Measurements from ENCODE around the gene NEK7.

The NEK7 gene

DNA sequence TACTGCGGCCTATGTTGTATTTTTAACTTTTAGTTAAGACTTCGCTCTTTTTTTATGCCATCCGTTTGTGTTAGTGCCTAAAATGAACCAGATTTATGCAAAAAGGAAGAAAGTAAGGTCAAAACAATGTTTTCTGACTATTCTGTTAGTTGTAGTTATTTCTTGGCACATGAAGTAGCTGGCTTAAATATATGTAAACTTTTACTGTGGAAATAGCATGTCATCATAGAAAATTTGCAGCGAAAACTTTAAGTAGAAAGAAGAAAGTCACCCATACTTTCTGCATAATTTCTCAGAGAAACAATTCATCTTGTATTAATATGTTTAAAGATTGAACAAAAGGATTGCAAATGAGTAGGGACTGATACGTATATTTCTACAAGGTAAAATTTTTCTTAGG lies 106.4 kb downstream of the NEK7 start:
- no peak for DNase-seq
- Histone ChIP-seq H3K27me3 (replicated peaks; ENCODE audit: control insufficient read depth, insufficient read depth, low read length, poor library complexity, severe bottlenecking) (no peaks in the 10 kb centered on the region), H3K9me3 (ENCODE audit: control insufficient read depth, low read length) (no peaks in the 10 kb centered on the region)

DNA sequence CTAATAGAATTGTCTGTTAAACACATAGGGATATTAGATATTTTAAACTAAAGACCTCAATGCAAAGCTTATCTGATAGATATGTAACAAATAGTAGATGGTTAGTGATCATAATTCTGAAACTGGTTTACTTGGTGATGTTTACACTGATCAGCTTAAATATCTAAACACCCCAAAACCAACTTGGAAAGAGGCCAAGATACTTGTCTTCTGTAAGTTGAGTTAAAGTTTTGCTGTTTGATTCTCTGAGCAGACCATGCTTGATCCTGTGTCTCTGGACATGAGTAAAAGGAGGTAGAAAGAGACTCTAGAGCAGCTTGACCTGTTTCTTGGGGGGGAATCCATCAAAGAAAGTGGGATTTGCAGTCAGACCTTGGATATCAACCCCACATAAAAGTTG lies 107.5 kb downstream of the NEK7 start:
- H3K9me3 ChIP-seq (ENCODE audit: control insufficient read depth, low read length) = no peaks in the 10 kb centered on the region

More for the DNA sequence above, 106.4 kb downstream of the NEK7 start:
- H3K36me3 ChIP-seq (ENCODE audit: control insufficient read depth, insufficient read depth, low read length) = no peaks in the 10 kb centered on the region
- no peak overlapping the region for H3K27ac ChIP-seq (ENCODE audit: insufficient read depth, low read length, poor library complexity, severe bottlenecking)
- no peak overlapping the region for H3K4me3 ChIP-seq (ENCODE audit: insufficient read depth, low read depth, low read length, poor library complexity, severe bottlenecking)
- no peaks in the 10 kb centered on the region for H3K4me1 ChIP-seq (ENCODE audit: control insufficient read depth, insufficient read depth, low read length, poor library complexity, severe bottlenecking)

DNA sequence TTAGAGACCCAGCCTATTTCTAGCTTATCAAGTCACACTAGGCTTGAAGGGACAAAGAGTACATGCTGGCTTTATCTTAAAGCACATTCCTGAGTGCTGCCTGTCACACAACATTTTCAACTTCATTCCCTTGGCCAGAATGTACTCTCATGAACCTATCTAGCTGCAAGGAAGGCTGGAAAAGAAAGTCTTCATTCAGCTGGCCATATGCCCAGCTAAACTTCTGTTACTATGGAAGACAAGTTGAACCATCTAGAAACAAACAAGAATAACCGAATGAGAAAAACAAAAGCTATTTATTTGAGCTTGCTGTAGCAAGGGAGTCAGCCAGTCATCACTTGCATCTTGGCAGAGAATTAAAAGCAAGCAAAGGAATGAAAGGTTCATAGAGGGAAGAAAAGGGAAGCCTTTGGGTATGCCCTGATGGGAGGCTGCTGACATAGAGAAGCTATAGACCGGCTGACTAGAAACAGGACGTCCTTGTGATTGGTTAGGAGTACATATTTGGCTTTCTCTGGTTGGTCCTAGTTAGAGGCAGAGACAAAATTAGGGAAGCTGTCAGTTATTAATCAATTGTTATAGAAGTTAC lies 108.4 kb downstream of the NEK7 start:
- H3K36me3 ChIP-seq (ENCODE audit: control insufficient read depth, insufficient read depth, low read length) = no peaks in the 10 kb centered on the region
- no peaks in the 10 kb centered on the region for H3K4me1 ChIP-seq (ENCODE audit: control insufficient read depth, insufficient read depth, low read length, poor library complexity, severe bottlenecking)
- H3K27ac ChIP-seq (ENCODE audit: insufficient read depth, low read length, poor library complexity, severe bottlenecking) = no peak overlapping the region
- DNase-seq = no peak
- no peaks in the 10 kb centered on the region for H3K9me3 ChIP-seq (ENCODE audit: control insufficient read depth, low read length)
- H3K27me3 ChIP-seq (replicated peaks; ENCODE audit: control insufficient read depth, insufficient read depth, low read length, poor library complexity, severe bottlenecking) = no peaks in the 10 kb centered on the region
- H3K4me3 ChIP-seq (ENCODE audit: insufficient read depth, low read depth, low read length, poor library complexity, severe bottlenecking) = no peak overlapping the region

More for the DNA sequence above, 107.5 kb downstream of the NEK7 start:
- Histone ChIP-seq H3K4me3 (ENCODE audit: insufficient read depth, low read depth, low read length, poor library complexity, severe bottlenecking) (no peak overlapping the region), H3K27me3 (replicated peaks; ENCODE audit: control insufficient read depth, insufficient read depth, low read length, poor library complexity, severe bottlenecking) (no peaks in the 10 kb centered on the region), H3K4me1 (ENCODE audit: control insufficient read depth, insufficient read depth, low read length, poor library complexity, severe bottlenecking) (no peaks in the 10 kb centered on the region), H3K36me3 (ENCODE audit: control insufficient read depth, insufficient read depth, low read length) (no peaks in the 10 kb centered on the region), H3K27ac (ENCODE audit: insufficient read depth, low read length, poor library complexity, severe bottlenecking) (no peak overlapping the region)
- DNase-seq = no peak

DNA sequence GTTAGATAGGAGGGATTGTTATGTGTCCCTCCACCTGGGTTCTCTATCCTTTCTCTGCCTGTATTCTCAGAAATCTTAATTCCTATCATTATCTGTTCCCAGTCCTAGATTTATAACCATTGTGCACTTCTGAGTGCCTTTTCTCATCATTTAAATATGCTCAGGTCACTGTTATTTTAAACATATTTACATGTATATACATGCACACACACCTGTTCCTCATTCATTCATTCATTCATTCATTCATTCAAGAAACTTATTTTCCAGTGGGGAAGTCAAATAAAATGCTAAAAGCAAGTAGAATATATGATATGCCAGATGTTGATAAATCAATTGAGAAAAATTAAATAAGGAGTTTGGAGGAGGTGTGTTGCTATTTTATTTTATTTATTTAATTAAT lies 110.3 kb downstream of the NEK7 start:
- Histone ChIP-seq H3K4me3 (ENCODE audit: insufficient read depth, low read depth, low read length, poor library complexity, severe bottlenecking) (no peak overlapping the region), H3K4me1 (ENCODE audit: control insufficient read depth, insufficient read depth, low read length, poor library complexity, severe bottlenecking) (no peaks in the 10 kb centered on the region), H3K27me3 (replicated peaks; ENCODE audit: control insufficient read depth, insufficient read depth, low read length, poor library complexity, severe bottlenecking) (no peaks in the 10 kb centered on the region), H3K9me3 (ENCODE audit: control insufficient read depth, low read length) (no peaks in the 10 kb centered on the region), H3K27ac (ENCODE audit: insufficient read depth, low read length, poor library complexity, severe bottlenecking) (no peak overlapping the region), H3K36me3 (ENCODE audit: control insufficient read depth, insufficient read depth, low read length) (no peaks in the 10 kb centered on the region)
- no peak for DNase-seq

DNA sequence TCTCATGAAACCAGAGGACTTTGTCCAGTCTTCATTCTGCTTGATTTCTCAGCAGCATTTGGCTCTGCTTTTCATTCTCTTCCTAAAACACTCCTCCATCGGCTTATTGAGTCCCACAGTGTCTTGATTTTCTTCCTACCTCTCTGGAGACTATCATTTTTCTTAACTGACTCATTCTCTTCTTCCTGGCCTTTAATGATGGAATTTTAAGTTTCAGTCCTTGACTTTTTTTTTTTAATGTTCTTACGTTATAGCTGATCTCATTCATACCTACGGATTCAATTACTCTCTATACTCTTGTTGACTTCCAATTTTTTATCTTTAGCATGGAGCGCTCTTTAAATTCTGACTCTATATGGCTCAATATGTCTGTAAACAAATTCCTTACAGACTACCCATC lies 111.1 kb downstream of the NEK7 start:
- no peak for DNase-seq
- H3K27me3 ChIP-seq (replicated peaks; ENCODE audit: control insufficient read depth, insufficient read depth, low read length, poor library complexity, severe bottlenecking) = no peaks in the 10 kb centered on the region
- no peak overlapping the region for H3K4me3 ChIP-seq (ENCODE audit: insufficient read depth, low read depth, low read length, poor library complexity, severe bottlenecking)
- no peaks in the 10 kb centered on the region for H3K9me3 ChIP-seq (ENCODE audit: control insufficient read depth, low read length)
- no peaks in the 10 kb centered on the region for H3K4me1 ChIP-seq (ENCODE audit: control insufficient read depth, insufficient read depth, low read length, poor library complexity, severe bottlenecking)
- no peaks in the 10 kb centered on the region for H3K36me3 ChIP-seq (ENCODE audit: control insufficient read depth, insufficient read depth, low read length)
- no peak overlapping the region for H3K27ac ChIP-seq (ENCODE audit: insufficient read depth, low read length, poor library complexity, severe bottlenecking)

DNA sequence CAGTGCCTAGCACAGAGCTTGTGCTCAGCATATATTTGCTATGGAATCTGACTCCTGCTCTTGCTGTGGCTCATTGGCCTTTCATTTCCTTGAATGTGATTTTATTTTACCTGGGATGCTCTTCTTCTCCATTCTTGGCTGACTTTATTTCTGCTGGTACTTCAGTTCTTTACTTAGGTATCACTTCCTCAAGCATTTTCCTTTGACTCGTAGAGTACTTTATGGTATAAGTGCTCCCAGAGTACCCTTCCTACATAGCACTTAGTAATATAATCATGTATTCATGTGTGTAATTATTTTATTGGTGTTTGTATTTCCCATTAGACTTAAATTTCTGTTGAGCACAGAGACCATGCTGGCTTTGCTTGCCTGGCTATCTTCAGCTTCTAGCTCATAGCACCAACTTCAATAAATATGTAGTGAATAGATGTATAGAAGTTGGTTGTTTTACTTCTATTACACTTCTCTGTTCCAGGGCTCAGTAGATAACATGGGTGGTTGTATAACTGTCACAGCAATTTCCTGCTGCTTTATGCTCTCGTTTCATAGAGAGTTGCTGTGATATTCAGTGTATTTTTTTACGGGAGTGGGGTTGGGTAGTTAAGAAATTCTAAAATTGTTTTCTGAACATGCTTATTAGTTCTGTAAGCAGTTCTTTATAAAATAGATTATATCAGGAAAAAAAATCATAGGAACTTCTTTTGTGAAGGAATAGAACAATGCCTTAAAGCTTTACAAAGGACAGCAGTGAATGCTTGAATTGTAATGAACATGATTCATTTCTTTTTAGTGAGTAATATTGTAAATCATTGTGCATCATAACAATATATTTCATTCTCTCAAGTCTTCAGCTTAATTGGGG lies 112.2 kb downstream of the NEK7 start:
- H3K9me3 ChIP-seq (ENCODE audit: control insufficient read depth, low read length) = no peaks in the 10 kb centered on the region
- no peaks in the 10 kb centered on the region for H3K36me3 ChIP-seq (ENCODE audit: control insufficient read depth, insufficient read depth, low read length)
- H3K4me3 ChIP-seq (ENCODE audit: insufficient read depth, low read depth, low read length, poor library complexity, severe bottlenecking) = no peak overlapping the region
- no peak overlapping the region for H3K27ac ChIP-seq (ENCODE audit: insufficient read depth, low read length, poor library complexity, severe bottlenecking)
- no peak for DNase-seq
- no peaks in the 10 kb centered on the region for H3K27me3 ChIP-seq (replicated peaks; ENCODE audit: control insufficient read depth, insufficient read depth, low read length, poor library complexity, severe bottlenecking)
- no peaks in the 10 kb centered on the region for H3K4me1 ChIP-seq (ENCODE audit: control insufficient read depth, insufficient read depth, low read length, poor library complexity, severe bottlenecking)

DNA sequence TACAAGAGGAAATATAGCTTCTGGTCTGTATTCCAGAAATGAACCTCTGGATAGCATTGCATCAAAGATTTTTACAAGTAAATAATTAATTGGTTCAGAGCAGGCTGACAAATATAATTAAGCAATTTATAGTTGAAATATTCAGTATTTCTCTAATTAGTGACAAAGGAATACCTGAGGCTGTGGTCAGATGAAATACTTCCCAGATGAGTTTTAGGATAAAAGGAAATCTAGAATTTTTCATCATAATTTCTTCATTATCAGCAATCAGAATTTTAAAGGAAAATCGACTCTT lies 112.8 kb downstream of the NEK7 start:
- H3K4me3 ChIP-seq (ENCODE audit: insufficient read depth, low read depth, low read length, poor library complexity, severe bottlenecking) = no peak overlapping the region
- no peaks in the 10 kb centered on the region for H3K27me3 ChIP-seq (replicated peaks; ENCODE audit: control insufficient read depth, insufficient read depth, low read length, poor library complexity, severe bottlenecking)
- H3K27ac ChIP-seq (ENCODE audit: insufficient read depth, low read length, poor library complexity, severe bottlenecking) = no peak overlapping the region
- no peaks in the 10 kb centered on the region for H3K9me3 ChIP-seq (ENCODE audit: control insufficient read depth, low read length)
- H3K36me3 ChIP-seq (ENCODE audit: control insufficient read depth, insufficient read depth, low read length) = no peaks in the 10 kb centered on the region
- DNase-seq = no peak
- H3K4me1 ChIP-seq (ENCODE audit: control insufficient read depth, insufficient read depth, low read length, poor library complexity, severe bottlenecking) = no peaks in the 10 kb centered on the region

DNA sequence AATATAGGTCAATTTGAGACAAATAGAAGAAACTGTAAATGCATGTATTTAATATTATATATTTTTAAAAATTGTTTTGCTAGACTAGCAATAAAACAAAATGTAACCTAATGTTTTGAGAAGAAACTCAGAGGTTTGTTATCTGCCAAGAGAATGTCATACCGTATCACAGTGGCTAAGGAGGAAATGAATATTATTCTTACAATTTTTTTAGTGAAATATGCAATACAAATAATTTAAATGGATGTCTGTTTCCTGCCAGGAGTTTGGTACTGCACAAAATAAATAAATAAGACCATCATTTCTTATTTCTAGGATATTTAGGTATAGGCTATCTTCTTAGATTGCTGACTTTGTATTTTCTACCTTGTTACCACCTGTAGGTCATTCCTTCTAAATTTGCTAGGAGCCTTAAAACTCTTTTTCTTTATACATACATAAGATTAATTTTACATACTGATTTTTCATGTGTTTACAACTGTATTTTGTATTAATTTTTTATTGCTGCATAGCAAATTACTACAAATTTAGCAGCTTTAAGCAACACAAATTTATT lies 113.6 kb downstream of the NEK7 start:
- no peaks in the 10 kb centered on the region for H3K36me3 ChIP-seq (ENCODE audit: control insufficient read depth, insufficient read depth, low read length)
- no peak overlapping the region for H3K4me3 ChIP-seq (ENCODE audit: insufficient read depth, low read depth, low read length, poor library complexity, severe bottlenecking)
- DNase-seq = no peak
- no peaks in the 10 kb centered on the region for H3K4me1 ChIP-seq (ENCODE audit: control insufficient read depth, insufficient read depth, low read length, poor library complexity, severe bottlenecking)
- H3K27me3 ChIP-seq (replicated peaks; ENCODE audit: control insufficient read depth, insufficient read depth, low read length, poor library complexity, severe bottlenecking) = no peaks in the 10 kb centered on the region
- no peaks in the 10 kb centered on the region for H3K9me3 ChIP-seq (ENCODE audit: control insufficient read depth, low read length)
- H3K27ac ChIP-seq (ENCODE audit: insufficient read depth, low read length, poor library complexity, severe bottlenecking) = no peak overlapping the region

DNA sequence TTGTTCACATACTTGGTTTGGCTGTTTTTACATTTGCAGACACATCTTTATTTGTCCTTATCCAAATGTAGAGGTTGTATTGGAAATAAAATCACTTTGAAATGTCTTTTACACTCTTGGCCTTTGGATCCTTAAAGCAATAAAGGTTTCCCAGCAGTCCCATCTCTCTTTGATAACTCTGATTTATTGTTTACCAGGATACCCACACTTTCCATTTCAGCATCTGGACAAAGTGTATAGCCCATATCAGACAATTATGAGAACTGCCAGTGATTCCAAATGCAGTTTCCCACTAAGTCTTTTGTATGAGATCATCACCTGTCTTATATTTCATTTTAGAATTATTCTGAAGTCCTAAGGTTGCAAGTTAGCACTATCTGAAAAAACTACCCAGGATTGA lies 114.7 kb downstream of the NEK7 start:
- no peaks in the 10 kb centered on the region for H3K4me1 ChIP-seq (ENCODE audit: control insufficient read depth, insufficient read depth, low read length, poor library complexity, severe bottlenecking)
- no peaks in the 10 kb centered on the region for H3K9me3 ChIP-seq (ENCODE audit: control insufficient read depth, low read length)
- no peak overlapping the region for H3K4me3 ChIP-seq (ENCODE audit: insufficient read depth, low read depth, low read length, poor library complexity, severe bottlenecking)
- no peaks in the 10 kb centered on the region for H3K27me3 ChIP-seq (replicated peaks; ENCODE audit: control insufficient read depth, insufficient read depth, low read length, poor library complexity, severe bottlenecking)
- no peaks in the 10 kb centered on the region for H3K36me3 ChIP-seq (ENCODE audit: control insufficient read depth, insufficient read depth, low read length)
- H3K27ac ChIP-seq (ENCODE audit: insufficient read depth, low read length, poor library complexity, severe bottlenecking) = no peak overlapping the region
- DNase-seq = no peak

DNA sequence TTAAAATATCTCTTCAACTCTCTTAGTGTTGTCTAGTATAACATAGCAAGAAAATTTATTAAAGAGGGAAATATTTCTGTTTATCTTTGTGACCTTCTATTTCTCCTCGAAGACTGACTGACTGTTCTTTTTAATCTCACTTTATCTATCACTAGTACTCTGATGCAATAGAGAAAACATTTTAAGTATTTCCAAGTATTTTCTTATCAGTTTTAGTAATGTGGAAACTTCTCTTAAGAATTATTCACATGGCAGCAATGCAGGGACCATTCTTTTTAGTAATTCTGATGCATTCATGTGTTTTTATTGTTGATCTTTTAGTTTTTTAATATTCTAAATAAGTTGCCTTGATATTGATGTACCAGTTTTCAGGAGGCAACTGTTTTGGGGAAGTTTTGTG lies 115.7 kb downstream of the NEK7 start:
- no peaks in the 10 kb centered on the region for H3K9me3 ChIP-seq (ENCODE audit: control insufficient read depth, low read length)
- H3K36me3 ChIP-seq (ENCODE audit: control insufficient read depth, insufficient read depth, low read length) = no peaks in the 10 kb centered on the region
- H3K27me3 ChIP-seq (replicated peaks; ENCODE audit: control insufficient read depth, insufficient read depth, low read length, poor library complexity, severe bottlenecking) = no peaks in the 10 kb centered on the region
- no peak for DNase-seq
- no peak overlapping the region for H3K27ac ChIP-seq (ENCODE audit: insufficient read depth, low read length, poor library complexity, severe bottlenecking)
- no peaks in the 10 kb centered on the region for H3K4me1 ChIP-seq (ENCODE audit: control insufficient read depth, insufficient read depth, low read length, poor library complexity, severe bottlenecking)
- no peak overlapping the region for H3K4me3 ChIP-seq (ENCODE audit: insufficient read depth, low read depth, low read length, poor library complexity, severe bottlenecking)

Measured in effector memory CD4-positive, alpha-beta T cell (primary cell).